ENCODE data around the gene CCDC77.

The CCDC77 gene

GRCh38 chr12:480831-481816 lies 79.7 kb downstream of the CCDC77 start:
- DNase-seq (ENCODE audit: low read depth): no peak

GRCh38 chr12:482061-482460 lies 80.6 kb downstream of the CCDC77 start:
- DNase-seq (ENCODE audit: low read depth): no peak

- DNase-seq (ENCODE audit: low read depth): no peak
Observed at GRCh38 chr12:484096-484495, 82.7 kb downstream of the CCDC77 start.

- no peak for DNase-seq (ENCODE audit: low read depth)
Observed at GRCh38 chr12:490260-490659, 88.8 kb downstream of the CCDC77 start.
